PC-9 (cell line): ENCODE measurements around the gene ZNHIT1. TPM values are rescaled to one million over a fixed set of nuclear protein-coding genes. Genes with fewer than 3 reads are reported as not detected.

ENCODE experiments used
- BruUV-seq: library from RNA; stranded (reverse); fragments of 400-500 nt; replicated peaks from 2 replicates; lab custom pipeline; 2021; lab: Mats Ljungman, UMichigan
- CTCF ChIA-PET: fragments of 300-600 bp; sonication (Branson Sonifier 250); formaldehyde crosslinking; loops from one replicate; lab custom pipeline; 2022; ENCODE audit warnings: antibody characterized with exemption; lab: Charles Lee
- POLR2A ChIA-PET: fragments of 300-600 bp; sonication (Branson Sonifier 250); formaldehyde crosslinking; loops from one replicate; lab custom pipeline; 2022; ENCODE audit warnings: antibody characterized with exemption; ENCODE audit not compliant: unreplicated experiment; lab: Charles Lee
- DNase-seq, 2 experiments: peaks; one replicate each; pipeline versions ENCODE4 v3.0.0 to v3.0.0-alpha.2; 2015 to 2022; ENCODE audit warnings: mixed read lengths in 1 of 2
- H2AFZ ChIP-seq: fragments of 200-600 bp; sonication (generic); 2 replicates; pipeline ENCODE4 v1.8.1; 2017; ENCODE audit warnings: antibody characterized with exemption
- H3F3A ChIP-seq: fragments of 200-600 bp; sonication (generic); 2 replicates; pipeline ENCODE4 v1.8.1; 2017; ENCODE audit warnings: antibody characterized with exemption, mild to moderate bottlenecking, low read depth; ENCODE audit not compliant: insufficient read depth
- H3K27ac ChIP-seq: fragments of 200-600 bp; sonication (generic); 2 replicates; pipeline ENCODE4 v1.6.1; 2016; ENCODE audit warnings: mixed run types
- H3K27me3 ChIP-seq: fragments of 200-600 bp; sonication (generic); 2 replicates; pipeline ENCODE4 v1.6.1; 2016; ENCODE audit warnings: low read depth, mixed run types; ENCODE audit not compliant: insufficient read depth
- H3K36me3 ChIP-seq: fragments of 200-600 bp; sonication (generic); 2 replicates; pipeline ENCODE4 v1.6.1; 2016; ENCODE audit warnings: low read depth, mixed run types
- H3K4me1 ChIP-seq: fragments of 200-600 bp; sonication (generic); replicated peaks from 2 replicates; pipeline ENCODE4 v1.6.1; 2016; ENCODE audit warnings: mixed run types; ENCODE audit not compliant: insufficient read depth
- H3K4me2 ChIP-seq: fragments of 200-600 bp; sonication (generic); 2 replicates; pipeline ENCODE4 v1.6.1; 2017; ENCODE audit warnings: mixed run types
- H3K4me3 ChIP-seq: fragments of 200-600 bp; sonication (generic); 2 replicates; pipeline ENCODE4 v1.6.1; 2016; ENCODE audit warnings: mixed run types
- H3K79me2 ChIP-seq: fragments of 200-600 bp; sonication (generic); 2 replicates; pipeline ENCODE4 v1.6.1; 2017; ENCODE audit warnings: low read depth, mixed run types
- H3K9me2 ChIP-seq: fragments of 200-600 bp; sonication (generic); 2 replicates; pipeline ENCODE4 v1.8.1; 2017; ENCODE audit warnings: mild to moderate bottlenecking; ENCODE audit not compliant: insufficient read depth
- H3K9me3 ChIP-seq: fragments of 200-600 bp; sonication (generic); 2 replicates; pipeline ENCODE4 v1.8.1; 2016; ENCODE audit warnings: low read depth; ENCODE audit not compliant: insufficient read depth
- H4K20me1 ChIP-seq: fragments of 200-600 bp; sonication (generic); 2 replicates; pipeline ENCODE4 v1.8.1; 2017; ENCODE audit not compliant: insufficient read depth
- EZH2 ChIP-seq: fragments of 200-600 bp; sonication (generic); IDR thresholded peaks from 2 replicates; pipeline ENCODE4 v1.8.0; 2017; ENCODE audit warnings: antibody characterized with exemption, low read depth
- intact Hi-C: fragments of 100-400 bp; cut with micrococcal nuclease; formaldehyde crosslinking; loops from one replicate; pipeline ENCODE4 v1.10.0; 2022; ENCODE audit not compliant: unreplicated experiment
- total RNA-seq: library from RNA; stranded (reverse); gene quantifications from 2 replicates; pipeline ENCODE4 v1.2.3, GENCODE V29; 2021
- TF ChIP-seq, protein P1 (sequence below): fragments of 200-600 bp; sonication (generic); conservative IDR thresholded peaks from 2 replicates; pipeline ENCODE4 v1.6.1; 2017; ENCODE audit warnings: mixed run types, antibody characterized with exemption, mild to moderate bottlenecking, moderate library complexity

Gene ZNHIT1
- total RNA-seq, 1 experiment from 2014 or later, result 110 TPM

DNA sequence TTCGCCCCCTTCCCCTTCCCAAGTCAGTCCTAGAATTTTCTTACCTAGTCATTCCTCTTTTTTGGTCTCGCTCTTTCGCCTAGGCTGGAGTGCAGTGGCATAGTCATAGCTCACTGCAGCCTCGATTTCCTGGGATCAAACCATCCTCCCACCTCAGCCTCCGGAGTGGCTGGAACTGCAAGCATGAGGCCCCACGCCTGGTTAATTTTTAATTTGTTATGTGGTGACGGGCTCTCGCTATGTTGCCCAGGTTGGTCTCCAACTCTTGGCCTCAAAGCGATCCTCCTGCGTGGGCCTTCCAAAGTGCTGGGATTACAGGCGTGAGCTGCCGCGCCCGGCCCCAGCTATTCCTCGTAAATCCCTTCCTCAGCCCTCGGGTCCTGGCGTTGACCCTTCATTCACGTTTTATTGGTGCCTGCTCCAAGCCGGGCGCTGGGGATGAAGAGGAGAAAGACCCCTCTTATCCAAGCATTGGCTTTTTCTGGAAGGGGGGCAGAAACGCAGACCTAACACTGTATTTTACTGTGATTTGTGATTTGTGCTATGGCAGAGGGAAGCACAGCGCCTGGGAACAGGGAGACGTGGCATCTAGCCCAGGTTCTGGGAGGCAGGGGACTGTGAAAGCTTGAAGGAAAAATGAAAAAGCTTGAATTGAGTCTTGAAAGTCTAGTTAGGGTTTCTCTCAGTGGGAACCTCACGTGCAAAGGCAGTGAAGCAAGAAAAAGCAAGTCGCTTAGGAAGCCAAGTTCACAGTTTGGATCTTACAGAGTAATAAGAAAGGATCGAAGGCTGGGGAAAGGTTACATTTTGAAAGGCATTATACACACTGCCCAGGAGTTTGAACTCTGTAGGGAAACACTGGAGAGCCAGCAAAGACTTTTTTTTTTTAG, 516 bp downstream of the ZNHIT1 start:
- H3K27me3 ChIP-seq, result no peaks in the 10 kb centered on the region
- no peaks in the 10 kb centered on the region for H3F3A ChIP-seq
- TF ChIP-seq EZH2, result no peak
- TF ChIP-seq, protein P1, sequence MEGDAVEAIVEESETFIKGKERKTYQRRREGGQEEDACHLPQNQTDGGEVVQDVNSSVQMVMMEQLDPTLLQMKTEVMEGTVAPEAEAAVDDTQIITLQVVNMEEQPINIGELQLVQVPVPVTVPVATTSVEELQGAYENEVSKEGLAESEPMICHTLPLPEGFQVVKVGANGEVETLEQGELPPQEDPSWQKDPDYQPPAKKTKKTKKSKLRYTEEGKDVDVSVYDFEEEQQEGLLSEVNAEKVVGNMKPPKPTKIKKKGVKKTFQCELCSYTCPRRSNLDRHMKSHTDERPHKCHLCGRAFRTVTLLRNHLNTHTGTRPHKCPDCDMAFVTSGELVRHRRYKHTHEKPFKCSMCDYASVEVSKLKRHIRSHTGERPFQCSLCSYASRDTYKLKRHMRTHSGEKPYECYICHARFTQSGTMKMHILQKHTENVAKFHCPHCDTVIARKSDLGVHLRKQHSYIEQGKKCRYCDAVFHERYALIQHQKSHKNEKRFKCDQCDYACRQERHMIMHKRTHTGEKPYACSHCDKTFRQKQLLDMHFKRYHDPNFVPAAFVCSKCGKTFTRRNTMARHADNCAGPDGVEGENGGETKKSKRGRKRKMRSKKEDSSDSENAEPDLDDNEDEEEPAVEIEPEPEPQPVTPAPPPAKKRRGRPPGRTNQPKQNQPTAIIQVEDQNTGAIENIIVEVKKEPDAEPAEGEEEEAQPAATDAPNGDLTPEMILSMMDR, result no peak
- H3K27ac ChIP-seq, result no peak overlapping the region
- TSS peak; percentile 51 for BruUV-seq
- ChIA-PET CTCF (interaction anchor here (0.8 to 1.7 kb wide), 4 partner anchors 26 to 74 kb away, joined by 3 to 22 read pairs (median 8); partner anchors contain the start of gene FIS1), POLR2A (interaction anchor here (0.6 to 1.7 kb wide), 11 partner anchors 14 to 790 kb away, joined by 3 to 61 read pairs (median 3); partner anchors contain the start of genes SERPINE1 and ZCWPW1)
- H3K36me3 ChIP-seq, result no peaks in the 10 kb centered on the region
- peak overlapping the region; percentile 82 for H3K4me3 ChIP-seq
- intact Hi-C loops, result loop anchor here (1.0 kb wide), 2 partner anchors 14 to 26 kb away; no protein-coding TSS in a partner anchor
- no peak for DNase-seq
- peak overlapping the region; percentile 94 for H2AFZ ChIP-seq
- peak overlapping the region; percentile 83 for H3K4me2 ChIP-seq
- H3K4me1 ChIP-seq, result 0 out of 2 replicates have a peak, but pooled peaks cover 12% of the 10 kb centered on the region
- H4K20me1 ChIP-seq, result no peaks in the 10 kb centered on the region; the same call in 1 of the 2 replicates
- H3K9me3 ChIP-seq, result no peaks in the 10 kb centered on the region
- peaks cover 38% of the 10 kb centered on the region for H3K79me2 ChIP-seq
- H3K9me2 ChIP-seq, result no peaks in the 10 kb centered on the region

DNA sequence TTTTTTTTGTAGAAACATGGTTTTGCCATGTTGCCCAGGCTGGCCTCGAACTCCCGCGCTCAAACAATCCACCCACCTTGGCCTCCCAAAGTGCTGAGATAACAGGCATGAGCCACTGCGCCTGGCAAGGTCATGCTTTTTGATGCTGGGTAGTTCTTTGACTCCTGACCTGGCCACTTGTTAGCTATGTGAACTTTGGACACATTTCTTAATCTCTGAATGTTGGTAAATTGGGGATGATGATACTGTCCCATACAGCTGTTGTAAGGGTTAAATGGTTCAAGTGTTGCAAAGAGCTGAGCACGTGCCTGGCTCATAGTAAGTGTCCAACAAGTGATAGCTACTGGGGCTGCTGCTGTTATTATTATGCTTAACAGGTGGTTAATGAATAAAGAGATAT, 2.3 kb downstream of the ZNHIT1 start:
- H3K36me3 ChIP-seq, result no peaks in the 10 kb centered on the region
- ChIA-PET POLR2A (interaction anchor here (0.7 kb wide), 1 partner anchor 80 kb away, joined by 4 read pairs; no protein-coding TSS in a partner anchor), CTCF (interaction anchor here (0.6 kb wide), 1 partner anchor 13 kb away, joined by 3 read pairs; no protein-coding TSS in a partner anchor)
- H3K9me3 ChIP-seq, result no peaks in the 10 kb centered on the region
- no peaks in the 10 kb centered on the region for H3F3A ChIP-seq
- H2AFZ ChIP-seq, result no peak overlapping the region
- no peak for DNase-seq
- H3K4me2 ChIP-seq, result no peak overlapping the region
- H3K27me3 ChIP-seq, result no peaks in the 10 kb centered on the region
- intact Hi-C loops, result no loop called here
- no peak overlapping the region for H3K4me3 ChIP-seq
- no peaks in the 10 kb centered on the region; the same call in 1 of the 2 replicates for H4K20me1 ChIP-seq
- peaks cover 38% of the 10 kb centered on the region for H3K79me2 ChIP-seq
- no peaks in the 10 kb centered on the region for H3K9me2 ChIP-seq
- TF ChIP-seq EZH2, result no peak
- TF ChIP-seq, protein P1, result no peak
- BruUV-seq, result no TSS peak
- H3K4me1 ChIP-seq, result 0 out of 2 replicates have a peak, but pooled peaks cover 12% of the 10 kb centered on the region
- H3K27ac ChIP-seq, result no peak overlapping the region

DNA sequence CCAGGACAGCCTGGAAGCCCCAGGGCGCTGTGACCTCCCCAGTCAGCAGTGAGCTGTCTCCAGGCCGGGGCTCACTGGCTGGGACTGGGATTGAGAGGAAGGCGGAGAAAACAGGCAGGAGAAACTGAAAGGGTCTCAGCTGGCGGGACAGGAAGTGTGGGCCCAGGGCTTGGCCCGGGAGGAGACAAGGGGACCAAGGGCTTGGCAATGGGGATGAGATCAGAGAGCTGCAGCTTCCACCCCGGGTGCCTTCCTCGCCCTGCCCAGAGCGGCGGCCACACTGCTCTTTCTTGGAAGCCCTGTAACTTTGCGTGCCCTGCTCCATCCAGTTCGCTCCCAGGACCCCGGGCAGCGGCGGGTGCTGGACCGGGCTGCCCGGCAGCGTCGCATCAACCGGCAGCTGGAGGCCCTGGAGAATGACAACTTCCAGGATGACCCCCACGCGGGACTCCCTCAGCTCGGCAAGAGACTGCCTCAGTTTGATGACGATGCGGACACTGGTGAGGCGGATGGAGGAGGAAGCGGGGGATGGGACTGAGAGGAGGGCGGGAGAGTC, 4.4 kb downstream of the ZNHIT1 start:
- no peaks in the 10 kb centered on the region for H3F3A ChIP-seq
- H3K79me2 ChIP-seq, result peaks cover 24% of the 10 kb centered on the region
- DNase-seq, result no peak
- no peak overlapping the region for H3K4me3 ChIP-seq
- ChIA-PET CTCF (interaction anchor here (0.7 kb wide), 1 partner anchor 218 kb away, joined by 3 read pairs; no protein-coding TSS in a partner anchor), POLR2A (no interaction called here)
- H3K27ac ChIP-seq, result no peak overlapping the region
- no TSS peak for BruUV-seq
- intact Hi-C loops, result no loop called here
- H3K9me2 ChIP-seq, result no peaks in the 10 kb centered on the region
- H3K27me3 ChIP-seq, result no peaks in the 10 kb centered on the region
- H3K4me2 ChIP-seq, result no peak overlapping the region
- no peak for TF ChIP-seq EZH2
- no peaks in the 10 kb centered on the region; the same call in 1 of the 2 replicates for H4K20me1 ChIP-seq
- no peak overlapping the region for H2AFZ ChIP-seq
- 0 out of 2 replicates have a peak, but pooled peaks cover 5% of the 10 kb centered on the region for H3K4me1 ChIP-seq
- no peaks in the 10 kb centered on the region for H3K9me3 ChIP-seq
- H3K36me3 ChIP-seq, result no peaks in the 10 kb centered on the region
